Measurements from ENCODE around the gene UBE2H. TPM values are rescaled to one million over a fixed set of nuclear protein-coding genes. Genes with fewer than 3 reads are reported as not detected.

The UBE2H gene
- total RNA-seq, 1 donor from 2014 or later: 194 TPM

DNA sequence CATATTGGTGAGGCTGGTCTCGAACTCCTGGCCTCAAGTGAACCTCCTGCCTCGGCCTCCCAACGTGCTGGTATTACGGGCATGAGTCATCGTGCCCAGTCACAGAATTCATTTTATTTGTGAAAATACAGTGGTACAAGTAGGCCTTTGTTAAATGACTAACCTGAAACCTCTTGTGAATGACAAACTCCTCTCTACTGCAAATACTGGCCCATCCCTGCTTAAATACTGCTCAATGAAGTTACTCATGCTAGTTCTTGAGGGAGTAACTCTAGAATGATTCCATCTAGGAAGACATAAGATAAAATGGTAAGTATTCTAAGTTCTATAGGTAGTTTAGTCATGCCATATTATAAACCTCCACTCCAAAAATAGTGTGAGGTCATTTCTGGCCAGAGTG, 80.7 kb downstream of the UBE2H start:
- H3K27ac ChIP-seq (ENCODE audit: low read depth, low read length): no peak overlapping the region
- H3K9ac ChIP-seq (ENCODE audit: low read length): no peak overlapping the region
- H3K27ac Mint-ChIP-seq (ENCODE audit: unreplicated experiment): no peak overlapping the region
- H3K4me1 ChIP-seq (ENCODE audit: insufficient read depth, low read length): peaks cover 11% of the 10 kb centered on the region
- peaks cover 56% of the 10 kb centered on the region for H4K20me1 ChIP-seq (ENCODE audit: insufficient read depth, low read length)
- peaks cover 18% of the 10 kb centered on the region for H3K4me1 Mint-ChIP-seq (ENCODE audit: low read depth, unreplicated experiment)
- no peak for TF ChIP-seq EZH2 (IDR thresholded peaks at IDR 0.05; ENCODE audit: insufficient read depth, low read length)
- TF ChIP-seq, protein P1, sequence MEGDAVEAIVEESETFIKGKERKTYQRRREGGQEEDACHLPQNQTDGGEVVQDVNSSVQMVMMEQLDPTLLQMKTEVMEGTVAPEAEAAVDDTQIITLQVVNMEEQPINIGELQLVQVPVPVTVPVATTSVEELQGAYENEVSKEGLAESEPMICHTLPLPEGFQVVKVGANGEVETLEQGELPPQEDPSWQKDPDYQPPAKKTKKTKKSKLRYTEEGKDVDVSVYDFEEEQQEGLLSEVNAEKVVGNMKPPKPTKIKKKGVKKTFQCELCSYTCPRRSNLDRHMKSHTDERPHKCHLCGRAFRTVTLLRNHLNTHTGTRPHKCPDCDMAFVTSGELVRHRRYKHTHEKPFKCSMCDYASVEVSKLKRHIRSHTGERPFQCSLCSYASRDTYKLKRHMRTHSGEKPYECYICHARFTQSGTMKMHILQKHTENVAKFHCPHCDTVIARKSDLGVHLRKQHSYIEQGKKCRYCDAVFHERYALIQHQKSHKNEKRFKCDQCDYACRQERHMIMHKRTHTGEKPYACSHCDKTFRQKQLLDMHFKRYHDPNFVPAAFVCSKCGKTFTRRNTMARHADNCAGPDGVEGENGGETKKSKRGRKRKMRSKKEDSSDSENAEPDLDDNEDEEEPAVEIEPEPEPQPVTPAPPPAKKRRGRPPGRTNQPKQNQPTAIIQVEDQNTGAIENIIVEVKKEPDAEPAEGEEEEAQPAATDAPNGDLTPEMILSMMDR (IDR thresholded peaks at IDR 0.05; ENCODE audit: insufficient read depth, low read depth, low read length): no peak
- FAIRE-seq (no peak), DNase-seq (ENCODE audit: low read depth) (no peak)
- H3K36me3 ChIP-seq (ENCODE audit: insufficient read depth, low read length): peaks cover 2% of the 10 kb centered on the region
- no peaks in the 10 kb centered on the region for H3K9me3 ChIP-seq (ENCODE audit: insufficient read depth, low read depth, low read length)
- no peak overlapping the region for H3K4me3 Mint-ChIP-seq (ENCODE audit: unreplicated experiment)
- H3K27me3 ChIP-seq (ENCODE audit: insufficient read depth, low read length): no peaks in the 10 kb centered on the region
- no peak overlapping the region for H3K4me3 ChIP-seq (ENCODE audit: insufficient read depth, low read depth, low read length)
- peaks cover 50% of the 10 kb centered on the region for H3K79me2 ChIP-seq (ENCODE audit: insufficient read depth, low read length)
- H3K4me2 ChIP-seq (ENCODE audit: low read length): no peak overlapping the region
- H2AFZ ChIP-seq (ENCODE audit: low read depth, low read length): no peak overlapping the region
- H3K36me3 Mint-ChIP-seq (ENCODE audit: low read depth, unreplicated experiment): peaks cover 24% of the 10 kb centered on the region
- no peaks in the 10 kb centered on the region for H3K27me3 Mint-ChIP-seq (ENCODE audit: low read depth, unreplicated experiment)
- no peaks in the 10 kb centered on the region for H3K9me3 Mint-ChIP-seq (ENCODE audit: unreplicated experiment)

GRCh38 chr7:129870668-129871067, 82.1 kb downstream of the UBE2H start:
- H3K4me1 Mint-ChIP-seq (ENCODE audit: low read depth, unreplicated experiment): peaks cover 16% of the 10 kb centered on the region
- DNase-seq (ENCODE audit: low read depth) (no peak), FAIRE-seq (no peak)
- TF ChIP-seq, protein P1 (IDR thresholded peaks at IDR 0.05; ENCODE audit: insufficient read depth, low read depth, low read length): no peak
- TF ChIP-seq EZH2 (IDR thresholded peaks at IDR 0.05; ENCODE audit: insufficient read depth, low read length): no peak
- no peaks in the 10 kb centered on the region for H3K27me3 Mint-ChIP-seq (ENCODE audit: low read depth, unreplicated experiment)
- H2AFZ ChIP-seq (ENCODE audit: low read depth, low read length): no peak overlapping the region
- H3K27me3 ChIP-seq (ENCODE audit: insufficient read depth, low read length): no peaks in the 10 kb centered on the region
- no peak overlapping the region for H3K4me3 Mint-ChIP-seq (ENCODE audit: unreplicated experiment)
- H3K79me2 ChIP-seq (ENCODE audit: insufficient read depth, low read length): peaks cover 53% of the 10 kb centered on the region
- no peaks in the 10 kb centered on the region for H3K36me3 ChIP-seq (ENCODE audit: insufficient read depth, low read length)
- H3K9me3 ChIP-seq (ENCODE audit: insufficient read depth, low read depth, low read length): no peaks in the 10 kb centered on the region
- H3K27ac Mint-ChIP-seq (ENCODE audit: unreplicated experiment): no peak overlapping the region
- peaks cover 28% of the 10 kb centered on the region for H3K36me3 Mint-ChIP-seq (ENCODE audit: low read depth, unreplicated experiment)
- no peaks in the 10 kb centered on the region for H3K9me3 Mint-ChIP-seq (ENCODE audit: unreplicated experiment)
- H3K9ac ChIP-seq (ENCODE audit: low read length): no peak overlapping the region
- no peak overlapping the region for H3K27ac ChIP-seq (ENCODE audit: low read depth, low read length)
- peaks cover 5% of the 10 kb centered on the region for H3K4me1 ChIP-seq (ENCODE audit: insufficient read depth, low read length)
- no peak overlapping the region for H3K4me3 ChIP-seq (ENCODE audit: insufficient read depth, low read depth, low read length)
- H4K20me1 ChIP-seq (ENCODE audit: insufficient read depth, low read length): peaks cover 53% of the 10 kb centered on the region
- no peak overlapping the region for H3K4me2 ChIP-seq (ENCODE audit: low read length)

- no peak overlapping the region for H3K9ac ChIP-seq (ENCODE audit: low read length)
- no peaks in the 10 kb centered on the region for H3K9me3 ChIP-seq (ENCODE audit: insufficient read depth, low read depth, low read length)
- H2AFZ ChIP-seq (ENCODE audit: low read depth, low read length): no peak overlapping the region
- Mint-ChIP-seq H3K9me3 (ENCODE audit: unreplicated experiment) (no peaks in the 10 kb centered on the region), H3K27ac (ENCODE audit: unreplicated experiment) (no peak overlapping the region), H3K4me1 (ENCODE audit: low read depth, unreplicated experiment) (peaks cover 33% of the 10 kb centered on the region), H3K27me3 (ENCODE audit: low read depth, unreplicated experiment) (no peaks in the 10 kb centered on the region), H3K4me3 (ENCODE audit: unreplicated experiment) (no peak overlapping the region), H3K36me3 (ENCODE audit: low read depth, unreplicated experiment) (peaks cover 27% of the 10 kb centered on the region)
- FAIRE-seq (no peak), DNase-seq (ENCODE audit: low read depth) (no peak)
- peaks cover 17% of the 10 kb centered on the region for H3K4me1 ChIP-seq (ENCODE audit: insufficient read depth, low read length)
- H3K36me3 ChIP-seq (ENCODE audit: insufficient read depth, low read length): no peaks in the 10 kb centered on the region
- TF ChIP-seq EZH2 (IDR thresholded peaks at IDR 0.05; ENCODE audit: insufficient read depth, low read length): no peak
- TF ChIP-seq, protein P1 (IDR thresholded peaks at IDR 0.05; ENCODE audit: insufficient read depth, low read depth, low read length): no peak
- H3K4me2 ChIP-seq (ENCODE audit: low read length): no peak overlapping the region
- H3K79me2 ChIP-seq (ENCODE audit: insufficient read depth, low read length): peaks cover 81% of the 10 kb centered on the region
- no peaks in the 10 kb centered on the region for H3K27me3 ChIP-seq (ENCODE audit: insufficient read depth, low read length)
- H4K20me1 ChIP-seq (ENCODE audit: insufficient read depth, low read length): peaks cover 79% of the 10 kb centered on the region
- H3K4me3 ChIP-seq (ENCODE audit: insufficient read depth, low read depth, low read length): no peak overlapping the region
- H3K27ac ChIP-seq (ENCODE audit: low read depth, low read length): no peak overlapping the region
Observed at GRCh38 chr7:129866251-129866650, 86.5 kb downstream of the UBE2H start.
